HG02870 (cell line): ENCODE data around the gene LSM4.

ENCODE experiments used
- ATAC-seq: cut with Tn5 transposase; IDR thresholded peaks from one replicate; pipeline ENCODE4 v1.9.1; 2021; ENCODE audit warnings: mild to moderate bottlenecking, moderate library complexity; ENCODE audit not compliant: unreplicated experiment

The LSM4 gene

DNA sequence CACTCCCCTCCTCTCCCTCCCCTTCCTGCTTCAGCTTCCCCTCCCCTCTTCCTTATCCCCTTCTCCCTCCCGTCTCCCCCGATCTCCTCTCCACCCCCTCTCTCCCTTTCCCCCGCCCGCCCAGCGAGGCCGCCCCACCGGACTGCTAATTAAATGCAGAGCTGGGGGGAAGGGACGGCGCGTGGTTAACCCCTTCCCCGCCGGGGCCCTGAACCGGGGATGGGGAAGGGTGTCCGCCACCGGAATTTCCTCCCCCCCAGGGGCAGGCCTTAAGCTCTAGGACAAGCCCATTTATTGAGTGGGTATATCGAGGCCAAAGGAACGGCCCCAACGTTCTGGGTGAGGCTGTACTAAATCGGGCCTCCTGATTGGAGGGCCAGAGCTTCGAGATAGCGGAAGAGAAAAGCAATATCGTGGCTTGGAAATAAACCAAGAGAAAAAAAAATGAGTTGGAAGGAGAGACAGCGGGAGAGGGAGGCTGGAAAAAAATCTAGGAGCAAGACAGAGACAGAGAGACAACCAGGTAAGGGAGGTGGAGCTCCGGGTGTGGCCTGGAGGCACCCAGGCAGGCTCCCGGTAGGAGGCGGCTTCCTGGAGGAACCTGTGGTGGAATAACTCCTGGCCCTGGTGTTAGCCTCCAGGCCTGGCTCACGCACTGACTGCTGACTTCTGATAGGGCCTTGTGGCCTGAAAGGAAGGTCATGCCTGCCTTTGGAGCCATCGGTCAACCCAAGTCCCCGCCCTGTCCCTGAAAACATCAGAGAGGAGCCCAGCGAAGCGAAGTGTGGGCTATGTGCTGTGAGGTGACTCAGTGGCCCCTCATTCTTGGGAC is 29.9 kb downstream of the LSM4 start:
- ATAC-seq = no peak

DNA sequence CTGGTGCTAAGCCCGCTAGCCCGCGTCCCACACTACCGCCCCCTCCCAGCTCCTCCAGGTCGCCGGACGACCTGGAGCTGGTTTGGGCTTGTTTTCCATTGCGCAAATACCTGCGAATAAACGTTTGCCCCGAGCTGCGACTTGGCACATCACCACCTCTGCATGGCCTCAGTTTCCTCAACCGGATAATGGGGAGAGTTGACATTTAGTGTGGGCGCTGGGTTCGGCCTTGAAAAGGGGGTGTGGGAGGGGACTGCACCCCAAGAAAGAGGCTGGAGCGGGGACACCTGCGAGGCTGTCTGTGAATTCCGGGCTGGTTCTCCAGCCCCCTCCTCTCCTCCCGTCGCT is 30.4 kb downstream of the LSM4 start:
- ATAC-seq = no peak

DNA sequence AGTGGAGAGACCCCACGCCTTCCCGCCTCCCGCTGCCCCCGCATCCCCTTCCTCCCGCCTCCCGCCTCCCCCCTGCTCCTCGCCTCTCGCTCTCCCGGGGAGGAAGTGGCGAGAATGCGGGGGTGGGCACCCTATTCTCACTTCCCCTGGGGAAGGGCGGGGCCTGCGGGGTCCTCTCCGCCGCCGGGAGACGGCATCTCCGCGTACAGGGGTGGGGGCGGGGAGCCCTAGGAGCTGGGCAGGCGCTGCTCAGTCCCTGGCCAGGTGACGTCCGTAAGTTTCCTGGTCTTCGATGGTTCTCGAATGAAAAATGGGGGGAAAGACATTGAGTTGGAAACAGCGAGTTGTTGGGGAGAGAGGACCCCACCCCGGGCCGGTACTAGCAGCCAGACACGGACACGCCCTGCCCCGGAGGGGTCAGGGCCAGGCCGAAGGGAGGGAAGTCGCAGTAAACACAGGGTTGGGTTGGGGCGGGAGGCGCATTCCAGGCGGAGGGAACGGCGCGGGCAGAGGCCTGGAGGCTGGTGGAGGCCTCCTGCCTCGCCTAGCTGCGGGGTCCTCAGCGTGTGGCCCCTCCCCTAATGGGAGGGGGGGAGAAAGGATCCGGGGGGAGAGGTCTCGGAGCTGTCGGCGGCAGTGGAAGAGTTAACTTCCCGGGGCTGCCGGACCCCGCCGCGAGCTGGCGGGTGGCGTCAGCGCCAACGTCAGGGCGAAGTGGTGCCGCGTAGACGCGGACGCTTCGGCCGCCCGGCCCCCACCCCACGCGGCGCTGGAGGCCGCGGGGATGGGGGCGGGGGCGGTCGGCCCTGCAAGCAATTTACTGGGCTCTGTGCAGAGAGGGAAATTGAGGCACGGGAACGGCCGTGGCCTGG is 31.1 kb downstream of the LSM4 start:
- peak; percentile 36 for ATAC-seq

DNA sequence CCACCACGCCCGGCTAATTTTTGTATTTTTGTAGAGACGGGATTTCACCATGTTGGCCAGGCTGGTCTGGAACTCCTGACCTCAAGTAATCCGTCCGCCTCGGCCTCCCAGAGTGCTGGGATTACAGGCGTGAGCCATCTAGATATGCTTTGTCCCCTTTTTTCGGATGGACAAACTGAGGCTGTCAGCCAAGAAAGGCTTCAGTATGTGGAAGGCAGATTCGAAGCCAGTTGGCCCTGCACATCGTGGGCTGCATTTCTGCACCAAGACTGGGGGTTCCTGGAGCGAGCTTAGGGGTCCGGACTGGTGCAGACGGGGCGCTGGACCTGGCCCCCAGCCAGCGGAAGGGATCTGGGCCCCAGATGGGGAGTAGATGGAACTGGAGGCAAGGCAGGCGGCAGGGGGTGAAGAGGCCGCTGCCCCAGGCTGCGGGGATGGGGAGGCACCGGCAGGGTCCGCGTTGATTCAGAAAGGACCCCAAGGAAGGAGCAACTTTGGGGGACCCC is 31.8 kb downstream of the LSM4 start:
- ATAC-seq = peak; percentile 6

DNA sequence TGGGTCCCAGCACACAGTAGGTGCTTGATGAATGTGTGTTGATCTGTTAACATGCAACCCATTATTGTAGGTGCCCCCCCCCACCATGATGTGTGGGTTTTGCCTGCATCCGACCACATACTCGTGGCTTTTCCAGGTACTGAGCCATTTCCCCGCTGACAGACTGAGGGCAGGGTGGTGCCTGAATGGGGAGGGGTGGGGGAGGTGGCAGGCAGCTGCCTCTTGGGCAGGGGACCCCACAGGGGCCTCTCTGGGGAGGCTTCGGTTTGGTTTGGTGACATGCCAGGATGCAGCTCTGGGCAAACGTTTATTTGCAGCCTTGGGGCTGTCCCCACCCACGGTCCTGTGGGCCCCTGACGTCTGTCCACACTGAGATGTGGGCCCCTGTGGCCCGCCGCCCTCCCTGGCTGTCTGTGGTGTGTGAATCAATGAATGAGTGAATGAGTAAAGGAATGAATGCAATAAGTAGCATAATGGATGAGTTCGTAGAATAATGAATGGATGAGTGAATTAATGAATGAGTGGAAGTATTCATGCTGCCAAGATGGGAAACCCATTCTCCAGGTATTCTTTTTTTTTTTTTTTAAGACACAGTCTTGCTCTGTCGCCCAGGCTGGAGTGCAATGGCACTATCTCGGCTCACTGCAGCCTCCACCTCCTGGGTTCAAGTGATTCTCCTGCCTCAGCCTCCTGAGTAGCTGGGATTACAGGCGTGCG is 32.4 kb downstream of the LSM4 start:
- no peak for ATAC-seq

DNA sequence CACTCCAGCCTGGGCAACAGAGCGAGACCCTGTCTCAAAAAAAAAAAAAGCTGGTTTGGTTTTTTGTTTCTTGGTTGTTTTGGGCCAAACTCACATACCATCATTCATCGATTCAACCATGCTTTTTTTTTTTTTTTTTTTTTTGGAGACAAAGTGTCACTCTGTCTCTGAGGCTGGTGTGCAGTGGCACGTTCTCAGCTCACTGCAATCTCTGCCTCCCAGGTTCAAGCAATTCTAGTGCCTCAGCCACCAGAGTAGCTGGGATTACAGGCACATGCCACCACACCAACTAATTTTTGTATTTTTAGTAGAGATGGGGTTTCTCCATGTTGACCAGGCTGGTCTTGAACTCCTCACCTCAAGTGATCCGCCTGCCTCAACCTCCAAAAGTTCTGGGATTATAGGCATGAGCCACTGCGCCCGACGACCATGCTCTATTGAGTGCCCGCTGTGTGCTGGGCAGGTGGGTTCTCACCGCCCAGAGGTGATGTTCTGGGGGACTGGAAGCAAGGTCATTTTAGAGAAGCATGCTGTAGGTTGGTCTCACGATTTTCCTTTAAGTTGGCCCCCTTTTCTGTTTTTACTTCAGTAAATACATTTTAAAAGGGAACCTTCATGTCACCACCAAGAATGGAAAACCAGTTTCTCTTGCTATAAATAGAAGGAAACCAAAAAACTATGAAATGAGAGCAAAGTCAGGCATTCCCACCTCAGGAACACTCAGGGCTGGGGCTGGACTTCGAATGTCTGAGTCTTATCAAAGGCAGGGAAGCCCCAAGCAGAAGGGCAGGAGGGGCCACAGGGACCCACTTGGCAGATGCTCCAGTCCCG is 33.2 kb downstream of the LSM4 start:
- ATAC-seq = no peak

DNA sequence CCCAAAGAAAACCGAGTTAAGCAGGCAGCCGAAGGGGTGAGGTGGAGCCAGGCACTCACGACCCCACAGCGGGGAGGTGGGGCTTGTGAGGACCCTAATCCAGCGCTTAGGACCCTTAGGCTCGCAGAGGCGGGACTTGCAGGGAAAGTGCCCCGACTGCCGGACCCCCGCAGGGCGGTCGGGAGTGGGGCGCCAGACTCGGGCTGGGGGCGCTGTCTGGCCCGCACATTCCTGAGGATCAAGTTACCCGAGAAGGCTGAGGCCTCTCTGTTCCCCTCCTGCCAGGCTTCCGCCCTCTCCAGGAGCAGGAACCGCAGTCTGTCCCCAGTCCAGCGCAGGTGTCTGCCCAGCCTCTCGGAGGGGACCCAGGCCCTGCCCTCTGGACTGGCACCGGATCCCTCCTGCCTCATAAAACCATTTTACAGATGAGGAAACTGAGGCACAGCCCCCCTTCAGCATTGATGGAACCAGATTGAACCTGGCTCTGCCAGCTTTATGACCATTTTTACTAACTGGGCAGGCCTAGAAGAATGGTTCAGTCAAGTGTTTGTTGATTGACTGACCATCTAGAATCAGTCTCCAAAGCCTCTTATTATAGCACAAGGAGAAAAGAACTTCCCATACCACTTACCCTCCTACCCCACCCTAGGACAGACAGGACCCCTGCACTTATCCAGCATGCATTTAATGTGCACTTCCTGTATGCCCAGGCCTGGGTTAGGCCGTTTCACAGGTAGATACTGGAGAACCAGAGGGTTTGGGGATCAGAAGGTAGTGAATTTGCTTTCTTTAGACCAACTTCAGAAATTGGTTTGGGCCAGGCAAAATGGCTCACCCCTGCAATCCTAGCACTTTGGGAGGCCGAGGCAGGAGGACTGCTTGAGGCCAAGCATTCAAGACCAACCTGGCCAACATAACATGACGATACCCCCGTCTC is 34.8 kb downstream of the LSM4 start:
- ATAC-seq = no peak

DNA sequence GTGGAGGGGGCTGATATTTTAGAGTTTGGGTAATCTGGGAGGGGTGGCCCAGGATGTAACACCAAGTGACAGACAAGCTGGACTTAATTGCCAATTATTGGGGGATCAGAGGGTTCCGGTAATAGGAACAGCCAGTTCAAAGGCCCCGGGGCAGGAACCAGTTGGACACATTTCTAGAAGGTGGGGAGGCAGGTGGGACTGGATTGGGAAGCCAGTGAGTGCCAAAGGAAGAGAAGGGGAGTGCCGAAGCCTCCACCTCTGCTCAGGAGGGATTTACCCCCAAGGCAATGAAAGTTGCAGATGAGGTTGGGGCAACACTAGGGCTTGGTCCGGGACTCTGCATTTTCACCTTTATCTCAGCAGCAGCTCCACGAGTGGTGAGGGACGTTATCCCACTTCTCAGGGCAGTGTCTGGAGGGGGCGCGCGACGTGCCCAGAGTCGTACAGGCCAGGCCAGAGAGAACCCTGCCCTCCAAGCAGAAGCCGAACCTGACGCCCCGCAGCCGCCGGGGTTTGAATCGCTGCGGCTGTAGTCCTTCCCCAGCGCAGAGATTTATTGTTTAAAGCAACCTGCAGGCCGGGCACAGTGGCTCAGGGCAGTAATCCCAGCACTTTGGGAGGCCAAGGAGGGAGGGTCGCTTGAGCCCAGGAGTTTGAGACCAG is 35.8 kb downstream of the LSM4 start:
- no peak for ATAC-seq

DNA sequence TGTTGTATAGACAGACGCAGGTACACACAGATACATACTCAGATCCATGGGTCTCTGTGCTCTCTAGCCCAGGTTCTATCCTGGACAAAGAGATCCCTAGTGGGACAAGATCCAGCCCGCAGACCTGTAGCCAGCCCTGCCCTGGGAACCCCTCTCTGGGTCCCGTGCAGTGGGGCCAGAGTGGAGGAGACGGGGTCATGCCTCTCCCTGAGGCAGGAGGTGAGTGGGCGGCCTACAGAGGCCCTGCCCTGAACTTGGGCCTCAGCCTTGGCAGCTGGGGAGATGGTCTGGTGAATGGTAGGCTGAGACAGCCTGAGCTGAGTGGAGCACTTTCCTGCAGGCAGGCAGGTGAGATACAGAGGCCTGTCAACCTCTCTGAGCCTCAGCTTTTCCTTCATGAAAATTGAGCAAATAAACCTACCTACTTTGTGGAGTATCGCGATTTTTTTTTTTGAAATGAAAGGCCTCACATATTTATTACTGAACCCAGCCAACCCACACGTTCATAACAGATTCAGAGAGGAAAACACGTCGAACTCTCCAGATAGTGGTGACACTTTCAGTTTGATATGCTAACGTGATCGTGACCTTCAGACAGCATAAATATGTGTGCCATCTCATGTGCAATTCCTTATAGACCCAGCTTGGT is 38.0 kb downstream of the LSM4 start:
- no peak for ATAC-seq

DNA sequence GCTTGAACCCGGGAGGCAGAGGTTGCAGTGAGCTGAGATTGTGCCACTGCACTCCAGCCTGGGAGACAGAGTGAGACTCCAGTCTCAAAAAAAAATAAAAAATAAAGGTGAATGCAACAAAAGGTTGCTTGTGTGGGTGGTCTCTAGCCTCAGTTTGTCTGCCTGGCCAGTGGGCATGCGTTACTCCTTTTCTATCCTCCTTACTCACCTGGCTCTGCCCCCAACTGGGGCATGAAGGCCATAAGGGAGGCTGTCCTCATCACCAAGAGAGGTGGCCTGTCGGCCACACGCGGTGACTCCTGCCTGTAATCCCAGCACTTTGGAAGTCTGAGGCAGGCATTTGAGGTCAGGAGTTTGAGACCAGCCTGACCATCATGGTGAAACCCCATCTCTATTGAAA is 39.5 kb downstream of the LSM4 start:
- ATAC-seq = no peak

DNA sequence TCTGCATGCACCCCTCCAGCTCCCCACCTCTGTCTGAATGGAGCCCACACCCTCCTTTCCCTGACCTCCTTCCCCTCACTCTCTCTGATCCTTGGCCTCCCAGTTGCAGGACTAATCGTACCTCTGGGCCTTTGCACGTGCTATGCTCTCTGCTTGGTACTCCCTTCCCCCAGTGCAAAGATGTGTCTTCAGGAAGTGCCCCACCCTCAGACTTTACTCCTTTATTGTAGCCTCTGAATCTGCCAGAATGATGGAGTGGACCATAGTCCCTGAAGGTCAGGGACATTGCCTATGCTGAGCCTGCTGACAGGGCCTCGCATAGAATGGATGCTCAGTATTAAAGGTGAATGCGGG is 40.1 kb downstream of the LSM4 start:
- no peak for ATAC-seq

DNA sequence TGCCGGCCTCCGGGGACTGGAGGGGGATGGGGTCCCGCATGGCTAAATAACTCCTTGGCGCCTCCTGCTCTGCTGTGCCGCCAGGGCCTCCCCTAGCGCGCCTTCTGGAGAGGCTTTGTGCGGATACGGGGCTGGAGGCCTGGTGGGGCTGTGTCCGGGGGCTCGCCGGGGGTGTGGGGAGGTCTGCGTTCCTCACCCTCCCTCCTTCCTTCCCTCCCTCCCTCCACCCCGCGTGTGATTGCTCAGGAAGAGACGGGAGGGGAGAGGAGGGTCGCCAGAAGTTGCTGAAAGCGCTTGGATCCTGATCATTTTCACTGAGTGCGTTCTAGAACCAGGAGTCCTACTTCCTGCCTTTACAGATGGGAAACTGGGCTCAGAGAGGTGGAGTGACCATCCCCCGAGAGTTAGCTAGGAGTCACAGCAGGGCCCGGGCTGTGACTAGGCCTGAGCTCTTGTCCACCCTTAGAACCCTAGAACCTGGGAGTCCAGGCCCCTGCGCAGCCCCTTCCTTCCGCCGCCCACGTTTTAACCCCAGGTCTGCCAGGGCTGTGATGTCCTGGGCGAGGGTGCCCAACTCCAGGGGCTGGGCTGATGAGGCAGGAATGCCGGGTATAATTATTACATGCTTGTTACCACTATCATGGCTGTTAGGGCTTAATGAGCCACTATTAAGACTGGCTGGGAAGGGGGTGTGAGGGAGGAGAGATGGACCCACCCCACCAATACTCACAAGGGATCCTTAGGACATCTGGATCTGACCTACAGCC is 40.7 kb downstream of the LSM4 start:
- ATAC-seq = no peak

DNA sequence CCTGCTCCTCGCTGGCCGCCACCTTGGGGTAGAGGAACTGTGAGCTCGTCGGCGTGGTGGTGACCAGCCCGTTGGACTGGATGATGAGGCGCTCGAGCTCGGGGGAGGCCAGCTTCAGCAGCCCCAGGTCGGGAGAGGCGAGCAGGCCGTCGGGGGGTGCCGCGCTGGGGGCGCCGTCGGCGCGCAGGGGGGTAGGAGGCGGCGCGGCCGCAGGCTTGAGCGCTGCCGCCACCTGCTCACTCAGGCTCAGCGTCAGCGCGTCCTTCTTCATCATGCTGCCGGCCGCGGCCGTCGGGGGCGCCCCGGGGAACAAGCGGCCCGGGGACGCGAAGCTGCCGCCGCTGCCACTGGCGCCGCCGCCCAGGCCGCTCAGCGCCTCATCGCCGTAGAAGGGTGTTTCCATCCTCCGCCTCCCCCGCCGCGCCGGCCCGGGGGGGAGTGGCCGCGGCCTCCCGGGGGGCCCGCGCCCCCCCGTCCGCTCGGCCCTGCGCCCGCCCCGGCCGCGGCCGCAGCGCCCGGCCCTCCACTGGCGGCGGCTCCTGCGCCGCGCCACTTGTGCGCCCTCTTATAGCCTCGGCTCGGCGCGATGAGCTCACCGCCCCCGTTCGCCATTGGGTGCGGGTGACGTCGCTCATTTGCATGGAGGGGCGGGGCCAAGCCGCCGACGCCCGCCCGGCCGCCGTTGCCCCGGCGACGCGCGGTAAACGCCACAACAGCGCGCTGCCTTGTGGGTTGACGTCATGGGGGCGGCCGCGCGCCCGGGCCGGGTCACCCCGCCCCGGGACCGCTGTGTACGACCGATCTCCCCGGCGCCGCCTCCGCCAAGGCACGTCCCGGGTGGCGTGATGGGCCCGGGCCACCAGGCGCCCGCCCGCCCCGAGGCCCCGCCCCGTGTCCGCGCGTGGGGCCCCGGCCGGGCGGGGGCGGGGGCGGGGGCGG is 41.5 kb downstream of the LSM4 start, which contains the start of gene JUND:
Gene JUND (minus strand): TSS at position 541 of the 939 bp plus-strand sequence. CDS start 138 bp downstream, at position 403.
- ATAC-seq = peak; percentile 53

DNA sequence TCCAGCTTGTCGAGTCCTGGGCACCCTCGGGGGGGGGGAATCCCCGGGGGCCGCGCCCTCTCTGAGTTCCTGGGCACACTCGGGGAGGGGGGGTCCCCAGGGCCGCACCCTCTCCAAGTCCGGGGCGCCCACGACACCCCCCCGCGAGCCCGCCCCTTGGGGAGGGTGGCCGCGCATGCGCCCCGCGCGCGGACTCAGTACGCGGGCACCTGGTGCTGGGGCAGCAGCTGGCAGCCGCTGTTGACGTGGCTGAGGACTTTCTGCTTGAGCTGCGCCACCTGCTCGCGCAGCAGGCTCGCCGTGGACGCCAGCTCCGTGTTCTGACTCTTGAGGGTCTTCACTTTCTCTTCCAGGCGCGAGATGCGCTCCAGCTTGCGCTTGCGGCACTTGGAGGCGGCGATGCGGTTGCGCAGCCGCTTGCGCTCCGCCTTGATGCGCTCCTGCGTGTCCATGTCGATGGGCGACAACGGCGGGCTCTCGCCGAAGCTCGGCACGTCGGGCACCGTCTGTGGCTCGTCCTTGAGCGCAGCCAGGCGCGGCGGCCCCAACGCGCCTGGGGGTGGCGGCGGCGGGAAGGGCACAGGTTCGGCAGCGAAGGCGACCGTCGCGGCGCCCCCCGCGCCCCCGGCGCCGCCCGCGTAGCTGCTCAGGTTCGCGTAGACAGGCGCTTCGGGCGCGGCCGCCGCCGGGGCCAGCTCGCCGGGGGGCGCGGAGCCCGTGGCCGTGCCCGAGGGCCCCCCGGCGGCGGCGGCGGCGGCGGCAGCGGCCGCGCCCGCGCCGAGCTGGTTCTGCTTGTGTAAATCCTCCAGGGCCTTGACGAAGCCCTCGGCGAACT is 42.4 kb downstream of the LSM4 start:
- no peak for ATAC-seq

DNA sequence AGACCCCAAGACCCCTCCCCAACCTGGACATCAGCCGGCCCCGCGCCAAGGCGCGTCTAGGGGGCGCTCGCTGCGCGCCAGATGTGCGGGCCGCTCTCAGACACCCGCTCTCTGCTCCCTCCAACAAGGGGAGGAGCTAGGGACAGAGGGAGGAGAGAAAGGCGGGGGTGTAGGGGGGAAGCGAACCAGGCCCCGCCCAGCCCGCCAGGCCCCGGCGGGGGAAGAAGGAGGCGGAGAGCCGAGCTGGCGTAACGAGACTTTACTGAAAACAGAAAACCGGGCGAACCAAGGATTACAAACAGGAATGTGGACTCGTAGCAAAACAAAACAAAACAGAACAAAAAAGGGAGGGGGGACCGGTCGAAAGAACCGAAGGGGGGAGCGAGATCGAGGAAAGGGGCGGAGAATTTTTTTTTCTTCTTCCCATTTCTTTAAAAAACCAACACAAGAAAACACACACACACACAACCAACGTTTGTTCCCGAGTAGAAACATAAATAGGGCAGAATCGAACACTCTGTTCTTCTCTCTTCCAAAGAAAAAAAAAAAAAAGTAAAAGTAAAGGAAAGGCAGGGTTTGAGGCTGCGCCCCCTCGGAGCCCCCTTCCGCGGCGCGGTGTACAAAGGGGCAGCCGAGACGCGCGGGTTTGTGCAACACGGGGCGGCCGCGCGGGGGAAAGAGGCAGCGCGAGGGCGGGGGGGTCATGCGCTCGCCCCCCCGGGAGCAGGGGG is 43.2 kb downstream of the LSM4 start:
- no peak for ATAC-seq
